AML-193 (cell line): ENCODE measurements around the gene MAP3K1.

Experiments used
- DNase-seq, 2 experiments: peaks; one replicate each; lab custom pipeline; 2025; lab: John Stamatoyannopoulos, UW

Gene MAP3K1

GRCh38 chr5:56849671-56850070 lies 34.3 kb downstream of the MAP3K1 start:
- DNase-seq: no peak

GRCh38 chr5:56850423-56850822 lies 35.1 kb downstream of the MAP3K1 start:
- DNase-seq: no peak

- DNase-seq: no peak
Observed at GRCh38 chr5:56851258-56851941, 36.1 kb downstream of the MAP3K1 start.

GRCh38 chr5:56852228-56853000 lies 37.1 kb downstream of the MAP3K1 start:
- no peak for DNase-seq

GRCh38 chr5:56853698-56854097 lies 38.3 kb downstream of the MAP3K1 start:
- no peak for DNase-seq

- DNase-seq: no peak
Observed at GRCh38 chr5:56854920-56855319, 39.6 kb downstream of the MAP3K1 start.

GRCh38 chr5:56856541-56857178 lies 41.3 kb downstream of the MAP3K1 start:
- DNase-seq: no peak

GRCh38 chr5:56858777-56859442 lies 43.6 kb downstream of the MAP3K1 start:
- no peak for DNase-seq

- no peak for DNase-seq
Observed at GRCh38 chr5:56861893-56862485, 46.6 kb downstream of the MAP3K1 start.

GRCh38 chr5:56862909-56863308 lies 47.6 kb downstream of the MAP3K1 start:
- no peak for DNase-seq

GRCh38 chr5:56871777-56872176 lies 56.4 kb downstream of the MAP3K1 start:
- no peak for DNase-seq

GRCh38 chr5:56873056-56873455 lies 57.7 kb downstream of the MAP3K1 start:
- DNase-seq: no peak

GRCh38 chr5:56876327-56876726 lies 61.0 kb downstream of the MAP3K1 start:
- DNase-seq: no peak

- no peak for DNase-seq
Observed at GRCh38 chr5:56881571-56881970, 66.2 kb downstream of the MAP3K1 start.

GRCh38 chr5:56893251-56893951 lies 78.1 kb downstream of the MAP3K1 start:
- DNase-seq: no peak

- no peak for DNase-seq
Observed at GRCh38 chr5:56896763-56897162, 81.4 kb downstream of the MAP3K1 start.

GRCh38 chr5:56898213-56898612 lies 82.9 kb downstream of the MAP3K1 start:
- DNase-seq: no peak

- DNase-seq: peak in 1 of 2 experiments; percentile 20
Observed at GRCh38 chr5:56900395-56900794, 85.0 kb downstream of the MAP3K1 start.

- DNase-seq: peak; percentile 43 to 63
Observed at GRCh38 chr5:56900858-56901578, 85.7 kb downstream of the MAP3K1 start.

- DNase-seq: peak in 1 of 2 experiments; percentile 83
Observed at GRCh38 chr5:56908942-56909293, 93.6 kb downstream of the MAP3K1 start.
